ENCODE measurements around the gene RRP9.

- no peak for TF ChIP-seq NR1H2 (CRISPR knock-in tag; IDR thresholded peaks at IDR 0.05)
- TF ChIP-seq IRF2 (CRISPR knock-in tag; IDR thresholded peaks at IDR 0.05; ENCODE audit: borderline replicate concordance, low read depth) = no peak
- no peak for TF ChIP-seq E2F4 (CRISPR knock-in tag; IDR thresholded peaks at IDR 0.05; ENCODE audit: borderline replicate concordance, low read depth)
- no peak for TF ChIP-seq STAT6 (CRISPR knock-in tag; conservative IDR thresholded peaks at IDR 0.05; ENCODE audit: low read depth)
- TF ChIP-seq PRDM15 (CRISPR knock-in tag; IDR thresholded peaks at IDR 0.05) = no peak
- no peak for TF ChIP-seq CTCF (IDR thresholded peaks at IDR 0.05)
- TF ChIP-seq GABPB1 (CRISPR knock-in tag; IDR thresholded peaks at IDR 0.05) = no peak
- no peak for TF ChIP-seq ZNF263 (CRISPR knock-in tag; IDR thresholded peaks at IDR 0.05; ENCODE audit: low read depth)
- TF ChIP-seq ZNF423 (CRISPR knock-in tag; IDR thresholded peaks at IDR 0.05) = no peak
- no peak for TF ChIP-seq MAX (CRISPR knock-in tag; IDR thresholded peaks at IDR 0.05)
- TF ChIP-seq TCF7 (CRISPR knock-in tag; IDR thresholded peaks at IDR 0.05; ENCODE audit: low read depth) = no peak
These were observed 6.4 kb upstream of the RRP9 start for GRCh38 chr3:51948016-51948580.

All from WTC11 (cell line).